GM19351 (cell line): ENCODE results near the gene DDO.

ENCODE experiments used
- ATAC-seq: cut with Tn5 transposase; IDR thresholded peaks from one replicate; pipeline ENCODE4 v1.9.1; 2021; ENCODE audit warnings: mild to moderate bottlenecking, moderate library complexity; ENCODE audit not compliant: unreplicated experiment

Gene DDO

DNA sequence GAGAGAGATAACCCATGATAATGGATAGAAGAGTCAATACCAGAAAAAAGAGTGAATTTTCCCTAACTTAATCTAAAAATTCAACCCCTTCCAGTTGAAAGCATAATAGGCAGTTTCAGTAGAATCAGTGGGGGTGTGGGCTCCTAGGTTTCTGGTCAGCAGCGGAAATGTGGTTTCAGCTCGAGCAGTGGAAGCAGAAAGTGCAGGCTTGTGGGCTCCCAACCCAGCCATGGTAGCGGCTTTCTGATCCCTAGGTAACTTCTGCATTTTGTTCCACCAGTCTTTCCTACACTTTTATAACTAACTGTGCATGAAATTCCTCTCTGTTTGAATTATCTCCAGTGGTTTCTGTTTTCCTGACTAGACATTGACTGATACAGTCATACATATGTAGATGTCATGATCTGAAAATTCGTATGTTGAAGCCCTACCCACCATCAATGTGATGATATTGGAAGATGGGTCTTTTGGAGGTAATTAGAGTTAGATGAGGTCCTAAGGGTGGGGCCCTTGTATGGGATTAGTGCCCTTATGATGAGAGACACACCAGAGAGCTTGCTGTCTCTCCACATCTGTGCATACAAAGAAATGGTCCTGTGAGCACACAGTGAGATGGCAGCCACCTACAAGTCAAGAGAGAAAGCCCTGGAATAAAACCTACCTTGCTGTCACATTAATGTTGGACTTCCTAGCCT lies 6.5 kb upstream of the DDO start:
- ATAC-seq = no peak

DNA sequence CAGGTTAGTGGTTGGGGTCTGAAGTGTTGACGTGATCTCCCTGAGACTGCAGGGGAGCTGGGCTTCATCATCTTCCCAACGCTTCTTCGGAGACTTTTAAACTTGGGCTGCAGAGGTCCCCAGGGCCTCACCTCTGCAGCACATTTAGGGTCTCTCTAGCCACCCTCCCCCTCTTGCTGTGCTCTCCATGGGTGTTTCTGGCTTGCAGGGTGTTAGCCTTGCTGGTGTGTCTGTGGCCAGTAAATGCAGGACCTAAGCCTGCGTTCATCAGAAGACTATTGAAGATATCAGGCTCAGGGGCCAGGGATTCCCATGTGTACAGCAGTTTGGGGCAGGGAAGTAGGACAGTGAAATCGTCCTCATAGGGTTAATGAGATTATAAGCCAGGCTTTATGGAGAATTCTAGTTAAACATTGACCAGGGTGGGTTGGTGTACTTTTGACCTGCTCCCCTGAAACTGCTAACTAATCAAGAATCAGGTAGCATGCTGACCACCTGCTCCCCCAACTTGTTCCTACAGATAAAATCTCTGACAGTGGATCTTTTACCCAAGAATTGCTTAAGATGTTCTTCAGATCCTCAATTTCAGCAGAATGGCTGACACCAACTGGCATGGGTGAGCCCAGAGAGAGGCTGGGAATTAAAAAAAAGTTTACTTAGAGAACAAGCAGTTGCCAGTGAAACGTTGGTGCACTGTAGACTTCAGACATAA lies 3.8 kb upstream of the DDO start:
- ATAC-seq = no peak

DNA sequence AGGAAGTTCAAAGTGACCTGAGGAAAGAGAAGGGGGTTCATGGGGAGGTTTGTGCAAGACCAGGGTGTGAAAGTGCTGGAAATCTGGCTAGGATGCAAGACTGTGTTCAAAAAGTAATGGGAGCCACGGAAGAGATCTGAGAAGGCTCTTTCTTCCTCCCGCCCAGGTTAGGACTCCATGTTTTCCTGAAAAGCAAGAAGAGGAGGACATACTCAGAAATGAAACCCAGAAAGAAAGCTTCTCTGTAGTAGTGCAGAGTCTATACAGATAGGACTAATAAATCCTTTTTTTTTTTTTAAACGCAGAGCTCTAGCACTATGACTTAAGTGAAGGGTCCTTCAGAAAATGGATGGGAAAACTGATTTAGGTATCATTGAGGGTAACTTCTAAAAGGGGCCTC lies 3.2 kb upstream of the DDO start:
- no peak for ATAC-seq

DNA sequence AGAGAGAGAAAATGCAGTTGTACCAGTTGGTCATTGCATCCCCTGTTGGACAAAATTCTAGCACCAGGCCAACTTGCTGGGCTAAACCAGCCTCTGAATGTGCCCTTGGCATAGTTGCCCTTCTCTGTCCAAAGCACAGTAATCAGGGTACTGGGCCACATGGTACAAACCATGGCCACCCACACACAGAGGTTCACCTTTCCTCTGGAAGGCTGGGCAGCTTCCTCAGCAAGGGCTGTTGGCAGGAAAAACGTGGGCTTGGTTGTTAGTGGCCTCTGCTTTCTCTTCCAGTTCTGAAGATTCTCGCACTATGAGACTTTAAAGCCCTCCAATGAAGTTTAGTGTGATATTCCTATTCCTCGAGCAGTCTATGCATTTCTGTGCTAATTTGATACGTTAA lies 706 bp downstream of the DDO start:
- ATAC-seq = no peak

GRCh38 chr6:110412360-110412759 lies 3.0 kb downstream of the DDO start:
- ATAC-seq = no peak

DNA sequence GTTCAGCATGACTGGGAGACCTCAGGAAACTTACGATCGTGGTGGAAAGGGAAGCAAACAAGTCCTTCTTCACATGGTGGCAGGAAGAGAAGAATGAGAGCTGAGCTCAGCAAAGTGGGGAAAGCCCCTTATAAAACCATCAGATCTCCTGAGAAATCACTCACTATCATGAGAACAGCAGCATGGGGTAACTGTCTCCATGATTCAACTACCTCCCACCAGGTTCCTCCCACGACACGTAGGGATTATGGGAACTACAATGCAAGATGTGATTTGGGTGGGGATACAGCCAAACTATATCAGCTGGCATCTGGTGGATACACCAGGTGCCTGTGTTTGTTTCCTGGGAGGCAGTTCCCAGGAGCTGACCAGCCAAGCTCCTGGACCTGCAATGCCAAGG lies 4.9 kb downstream of the DDO start:
- no peak for ATAC-seq

DNA sequence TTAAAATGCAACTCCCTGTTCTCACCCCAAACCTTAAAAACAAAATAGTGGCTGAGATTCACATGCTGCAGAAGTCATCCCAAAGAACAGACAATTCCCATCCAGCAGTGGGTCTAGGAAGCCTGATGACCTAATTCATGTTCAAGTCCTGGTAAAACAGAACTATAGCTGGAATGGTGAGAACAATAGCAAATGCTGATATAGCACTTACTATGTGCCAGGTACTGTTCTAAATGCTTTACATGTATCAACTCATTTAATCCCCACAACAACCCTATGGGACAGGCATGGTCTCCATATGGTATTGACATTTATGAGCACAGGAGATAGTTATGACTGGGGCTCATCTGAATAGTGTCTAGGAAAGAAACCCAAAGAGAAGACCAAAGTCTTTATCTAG lies 5.6 kb downstream of the DDO start:
- ATAC-seq = no peak

DNA sequence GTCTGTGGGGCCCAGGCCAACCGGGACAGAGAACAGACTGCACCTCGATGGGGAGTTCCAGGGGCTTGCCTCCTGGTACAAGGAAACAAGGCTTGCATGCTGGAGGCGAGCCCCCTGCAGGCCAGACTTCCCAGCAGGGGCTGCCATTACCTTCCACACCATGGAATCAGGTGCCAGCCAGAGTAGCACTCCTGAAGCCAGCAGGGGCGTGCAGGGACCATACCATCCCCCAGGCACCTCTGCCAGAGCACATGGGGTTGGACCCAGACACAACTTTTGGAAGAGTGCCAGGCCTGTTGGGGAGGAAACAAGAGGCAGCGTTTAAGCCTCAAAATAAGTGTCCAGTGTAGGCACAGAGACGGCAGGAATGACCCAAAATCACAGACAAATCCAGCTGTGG lies 6.5 kb downstream of the DDO start:
- no peak for ATAC-seq

DNA sequence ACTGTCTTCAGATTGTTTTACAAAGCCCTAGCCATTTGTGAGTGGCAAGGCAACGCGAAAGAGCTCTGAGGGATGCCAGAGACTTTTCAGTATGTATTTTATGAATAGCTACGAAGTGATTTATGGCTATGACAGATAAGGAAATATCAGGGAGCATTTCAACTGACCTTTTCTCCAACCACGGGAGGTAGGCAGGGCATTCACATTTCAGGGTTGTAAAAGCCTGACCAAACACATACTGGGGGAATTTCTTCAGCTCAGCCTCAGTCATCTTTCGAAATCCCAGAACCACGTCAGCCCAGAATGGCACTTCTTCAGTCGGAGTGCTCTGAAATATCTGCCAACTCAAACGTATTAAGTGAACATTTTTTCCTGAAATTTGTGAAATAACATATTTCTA lies 10.8 kb downstream of the DDO start:
- no peak for ATAC-seq

DNA sequence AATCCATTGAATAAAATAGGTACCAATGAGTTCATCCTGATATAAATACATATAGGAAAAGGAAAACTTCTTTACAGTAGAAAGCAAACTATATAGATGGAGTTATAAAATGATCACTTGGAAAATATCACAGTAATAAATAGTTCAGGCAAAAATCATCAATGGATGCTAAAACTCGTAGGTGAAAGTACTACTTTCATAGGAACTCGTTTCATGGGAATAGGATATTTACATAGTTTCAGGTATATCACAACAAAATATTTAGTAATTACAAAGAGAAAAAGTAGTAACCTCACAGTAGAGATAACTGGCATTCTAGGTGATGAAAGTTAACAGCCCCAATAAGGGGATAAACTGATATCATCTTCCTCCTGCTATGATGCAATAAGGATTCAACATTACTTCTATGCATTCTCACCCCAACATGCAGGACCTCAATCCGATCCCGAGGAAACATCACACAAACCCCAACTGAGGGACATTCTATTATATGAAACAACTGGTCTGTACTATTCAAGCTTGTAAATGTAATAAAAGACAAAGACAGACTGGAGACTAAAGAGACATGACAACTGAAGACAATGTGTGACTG lies 13.7 kb downstream of the DDO start:
- no peak for ATAC-seq

DNA sequence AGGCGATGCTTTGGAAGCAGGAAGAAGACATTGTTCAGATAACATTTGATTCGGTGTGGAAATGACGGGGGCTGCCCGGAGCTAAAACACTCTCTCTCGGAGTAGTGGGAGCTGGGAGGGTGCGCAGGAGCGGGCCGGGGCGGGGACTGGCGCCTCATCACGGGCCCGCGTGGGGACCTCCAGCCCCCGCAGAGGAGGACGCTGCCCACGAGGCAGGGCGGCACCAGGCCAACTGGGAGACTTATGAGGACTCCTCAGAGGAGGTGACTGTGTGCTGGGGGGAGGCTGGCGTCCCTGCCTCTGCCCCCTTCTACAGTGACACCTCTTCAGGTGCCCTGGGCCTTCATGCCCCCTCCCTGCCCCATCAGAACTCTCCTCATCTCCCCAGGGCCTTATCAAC lies 15.2 kb downstream of the DDO start:
- ATAC-seq = no peak

- no peak for ATAC-seq
These were observed 15.9 kb downstream of the DDO start for GRCh38 chr6:110399219-110400071.

DNA sequence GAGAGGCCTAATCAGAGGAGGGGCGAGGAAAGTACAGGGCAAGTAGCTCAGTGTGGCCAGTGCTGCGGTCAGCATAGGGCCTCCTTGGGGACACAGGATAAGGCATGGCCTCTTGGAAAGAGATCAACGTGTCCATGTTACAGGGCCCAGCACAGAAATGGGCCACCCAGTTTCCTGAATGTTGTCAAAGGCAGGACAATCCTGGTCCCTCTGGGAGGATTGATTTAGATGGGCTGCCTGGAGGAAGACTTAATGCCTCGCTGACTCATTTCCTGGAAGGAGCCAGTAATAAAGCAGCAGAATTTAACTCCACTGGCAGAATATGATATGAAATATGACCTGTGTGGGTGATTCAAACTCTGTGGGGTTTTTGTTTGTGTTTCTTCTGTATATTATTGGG lies 16.6 kb downstream of the DDO start:
- ATAC-seq = no peak

- ATAC-seq = no peak
These were observed 20.2 kb downstream of the DDO start for GRCh38 chr6:110395221-110395620.

- ATAC-seq = no peak
These were observed 21.0 kb downstream of the DDO start for GRCh38 chr6:110394409-110394808.

GRCh38 chr6:110392727-110393126 lies 22.6 kb downstream of the DDO start:
- no peak for ATAC-seq

DNA sequence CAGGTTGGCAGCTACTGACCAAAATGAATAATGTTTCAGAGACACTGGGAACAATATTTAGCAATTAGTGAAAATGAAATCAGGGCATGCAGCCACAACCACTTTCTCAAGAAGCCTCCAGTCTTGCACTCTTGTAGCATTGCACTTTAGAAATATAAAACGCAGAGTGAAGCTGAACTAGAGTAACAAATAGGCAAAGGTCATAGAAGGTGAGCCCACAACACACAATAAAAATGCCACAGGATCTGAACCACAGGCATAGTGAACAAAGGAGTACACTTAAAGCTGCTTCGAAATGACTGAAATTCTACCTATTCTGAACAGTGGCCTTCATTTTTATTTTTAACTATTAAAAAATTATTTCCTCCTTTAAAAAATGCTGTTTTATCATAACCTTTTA lies 25.0 kb downstream of the DDO start:
- ATAC-seq = no peak

DNA sequence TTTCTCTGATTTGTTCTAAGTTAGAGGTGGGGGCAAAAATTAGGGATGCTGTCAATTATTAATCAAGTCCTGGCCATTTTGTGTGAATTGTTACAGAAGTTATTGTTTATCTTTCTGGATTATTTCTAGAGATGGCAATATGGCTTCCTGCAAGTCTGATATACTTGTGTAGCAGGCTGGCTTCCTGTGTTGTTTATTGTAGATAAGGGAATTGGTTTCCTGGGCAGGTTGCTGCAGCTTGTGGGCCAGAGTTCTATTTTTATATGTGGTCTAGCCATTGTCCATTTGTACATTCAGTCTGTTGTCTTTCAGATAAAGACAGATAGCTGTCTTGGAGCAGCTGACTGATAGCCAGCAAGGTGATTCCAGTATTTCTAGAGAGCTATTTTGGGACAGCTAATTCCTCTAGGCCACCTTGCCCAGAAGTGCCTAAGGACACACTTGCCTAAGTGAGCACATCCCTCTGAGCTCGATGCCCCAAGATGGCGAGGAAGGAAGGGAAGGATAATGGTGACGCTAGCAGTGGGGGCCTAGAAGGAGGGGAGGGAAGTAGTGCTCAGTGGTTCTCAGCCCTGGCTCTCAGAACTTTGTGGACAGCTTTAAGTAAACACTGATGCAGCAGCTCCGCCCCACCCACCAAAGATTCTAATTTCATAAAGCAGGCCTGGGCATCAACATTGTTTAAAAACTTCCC lies 25.5 kb downstream of the DDO start:
- ATAC-seq = no peak

DNA sequence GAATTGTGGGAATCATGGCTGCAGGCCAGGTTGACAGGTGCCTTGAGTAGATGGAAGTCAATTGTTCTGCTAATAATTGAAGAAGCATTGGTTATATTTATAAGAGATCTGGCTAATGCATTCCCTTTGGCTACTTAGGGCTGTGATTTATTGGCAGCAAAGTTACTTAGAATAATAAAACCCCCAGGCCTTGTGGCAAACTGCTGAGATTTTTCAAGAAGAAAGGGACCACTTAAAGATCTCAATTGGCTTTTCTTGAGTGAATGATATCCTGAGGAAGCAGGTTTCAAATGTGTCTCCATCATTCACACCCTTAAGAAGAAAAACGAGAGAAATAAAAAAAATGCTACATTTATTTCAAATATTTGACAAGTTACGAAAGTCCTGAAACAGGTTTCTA lies 27.4 kb downstream of the DDO start:
- ATAC-seq = no peak

- ATAC-seq = no peak
These were observed 29.9 kb downstream of the DDO start for GRCh38 chr6:110385458-110385863.

- no peak for ATAC-seq
These were observed 36.8 kb downstream of the DDO start for GRCh38 chr6:110378552-110378951.
